EL (cell line): ENCODE results near the gene C1orf87.
A peak's percentile ranks its signal among the peaks of the same experiment; 100 is the strongest.
"Not testable (repeated sequence)": the region's sequence is repeated elsewhere in the genome, so short reads cannot be mapped to it uniquely, and the experiment has no call there.

Experiments used
- DNase-seq: peaks from one replicate; pipeline ENCODE4 v3.0.0-alpha.2; 2016

The C1orf87 gene

DNA sequence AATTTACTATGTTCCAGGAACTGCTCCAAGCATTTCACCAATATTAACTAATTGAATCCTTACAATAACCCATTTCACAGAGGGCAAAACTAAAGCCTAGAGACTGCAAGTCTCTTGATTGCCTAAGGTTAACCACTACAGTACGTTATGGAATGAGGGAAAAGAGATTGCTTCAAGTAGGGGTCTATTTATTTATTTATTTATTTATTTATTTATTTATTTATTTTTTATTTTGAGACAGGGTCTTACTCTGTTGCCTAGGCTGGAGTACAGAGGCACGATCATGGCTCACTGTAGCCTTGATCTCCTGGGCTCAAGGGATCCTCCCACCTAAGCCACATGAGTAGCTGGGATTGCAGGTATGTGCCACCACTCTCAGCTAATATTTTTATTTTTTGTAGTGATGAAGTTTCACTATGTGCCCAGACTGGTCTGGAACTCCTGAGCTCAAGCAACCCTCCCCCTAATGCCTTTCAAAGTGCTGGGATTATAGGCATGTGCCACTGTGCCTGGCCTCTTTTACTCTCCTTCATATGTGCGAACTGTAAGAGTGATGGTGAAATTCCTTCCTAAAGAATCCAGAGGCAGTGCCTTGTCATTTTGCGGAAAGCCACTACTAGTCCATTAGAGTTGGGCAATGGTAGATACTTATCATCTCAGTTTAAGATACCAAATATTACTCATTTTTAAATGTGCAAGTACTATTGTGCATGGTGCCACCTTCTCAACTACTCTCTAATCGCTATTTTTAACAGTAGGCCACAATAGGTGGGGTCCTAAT is 81.3 kb downstream of the C1orf87 start:
- DNase-seq, result no peak

DNA sequence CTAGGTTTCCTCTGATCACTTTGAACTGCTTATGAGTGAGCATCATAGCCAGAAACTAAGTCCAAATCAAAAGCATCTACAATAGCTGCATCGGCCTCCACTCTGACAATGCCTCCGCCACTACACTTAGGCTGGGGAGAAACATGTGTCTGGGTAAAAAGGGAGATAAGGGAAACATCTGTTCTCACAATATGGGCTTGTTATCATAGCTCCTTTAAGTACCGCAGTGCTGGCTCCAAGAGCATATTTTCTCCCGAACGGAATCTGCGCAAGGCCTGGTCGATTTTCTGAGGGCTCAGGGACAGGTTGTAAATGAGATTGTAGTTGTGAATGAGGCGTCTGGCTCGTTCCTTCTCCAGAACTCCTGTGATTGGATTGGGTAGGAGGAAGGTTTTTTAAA is 83.1 kb downstream of the C1orf87 start:
- no peak for DNase-seq

DNA sequence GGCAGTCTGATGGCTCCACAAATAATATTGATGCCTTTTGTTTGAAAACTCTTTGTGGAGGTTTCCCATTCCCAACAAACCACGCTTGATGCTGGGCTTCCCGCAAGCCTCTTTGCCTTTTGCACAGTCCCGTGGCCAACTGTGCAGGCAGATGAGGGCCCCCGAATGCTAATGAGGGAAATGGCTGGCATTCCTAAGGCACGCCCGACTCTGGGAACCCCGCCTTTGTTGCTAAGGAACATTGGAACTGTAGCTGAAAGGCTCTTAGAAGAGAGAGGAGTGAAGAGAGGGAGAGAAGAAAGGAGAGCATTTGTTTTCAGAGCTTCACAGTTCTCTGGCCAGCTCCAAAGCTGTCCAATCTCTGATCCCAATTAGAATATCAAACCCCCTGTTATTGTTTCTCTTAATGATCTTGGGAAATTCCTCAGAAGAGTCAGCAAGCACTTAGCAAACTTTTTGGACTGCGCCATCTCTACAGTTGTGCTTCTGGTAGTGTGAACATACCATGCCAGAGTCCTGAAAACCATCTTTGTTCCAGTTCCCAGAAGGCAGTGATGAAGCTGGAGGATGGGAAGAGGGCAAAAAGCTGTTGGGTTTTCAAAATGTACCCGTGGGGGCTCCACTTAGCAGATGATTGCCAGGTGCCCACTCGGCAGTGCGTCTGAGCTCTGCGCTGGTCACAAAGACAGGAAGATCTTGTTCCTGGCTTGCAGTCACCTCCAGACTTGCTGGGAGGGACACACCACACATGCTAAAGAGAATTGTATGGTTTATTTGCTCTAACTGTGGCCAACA is 86.9 kb downstream of the C1orf87 start:
- no peak for DNase-seq

DNA sequence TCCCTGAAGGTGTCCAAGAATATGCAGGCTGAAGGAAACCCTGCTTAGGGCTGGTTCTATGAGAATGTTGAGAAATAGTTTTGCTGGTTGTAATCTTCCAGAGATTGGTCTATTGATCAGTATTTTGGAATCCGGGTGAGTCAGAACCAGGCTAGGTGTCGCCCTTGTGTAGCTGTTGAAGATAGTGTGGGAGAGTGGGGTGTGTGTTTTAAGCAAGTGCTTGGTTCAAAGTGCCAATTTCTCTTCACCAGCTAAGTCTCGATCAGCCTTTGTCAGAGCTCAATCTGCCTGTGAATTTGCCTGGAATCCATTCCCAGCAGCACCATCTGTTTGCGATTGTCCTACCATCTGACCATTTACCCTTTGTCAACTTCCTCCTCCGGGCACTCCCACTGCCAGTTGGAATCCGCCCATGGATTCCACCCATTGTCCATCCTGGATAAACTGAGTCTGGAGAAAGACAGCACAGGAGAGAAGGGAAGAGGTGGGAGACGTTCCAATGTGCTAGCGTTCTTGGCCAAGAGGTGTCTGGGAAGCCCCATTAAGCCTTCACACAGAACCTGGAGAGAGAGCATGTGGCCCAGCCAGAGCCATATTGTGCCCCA is 87.6 kb downstream of the C1orf87 start:
- peak; percentile 3 for DNase-seq

DNA sequence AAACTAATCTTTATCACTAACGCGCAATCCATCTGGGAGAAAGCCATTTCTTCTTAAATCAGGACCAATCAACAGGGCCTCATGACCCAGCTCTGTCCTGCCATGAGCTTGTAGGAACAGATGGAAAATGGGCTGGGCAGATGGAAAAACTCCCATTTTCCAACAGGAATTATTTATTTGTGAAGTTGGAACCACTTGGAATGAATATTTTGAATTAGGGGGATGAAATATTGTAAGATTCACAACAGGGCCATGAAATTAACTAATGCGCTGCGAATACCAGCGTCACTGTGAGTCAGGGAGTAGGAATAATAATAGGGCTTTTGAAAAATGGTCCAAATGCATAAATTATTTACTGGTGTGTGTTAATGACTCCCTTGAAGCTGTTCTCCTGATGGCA is 93.9 kb downstream of the C1orf87 start:
- DNase-seq, result no peak

DNA sequence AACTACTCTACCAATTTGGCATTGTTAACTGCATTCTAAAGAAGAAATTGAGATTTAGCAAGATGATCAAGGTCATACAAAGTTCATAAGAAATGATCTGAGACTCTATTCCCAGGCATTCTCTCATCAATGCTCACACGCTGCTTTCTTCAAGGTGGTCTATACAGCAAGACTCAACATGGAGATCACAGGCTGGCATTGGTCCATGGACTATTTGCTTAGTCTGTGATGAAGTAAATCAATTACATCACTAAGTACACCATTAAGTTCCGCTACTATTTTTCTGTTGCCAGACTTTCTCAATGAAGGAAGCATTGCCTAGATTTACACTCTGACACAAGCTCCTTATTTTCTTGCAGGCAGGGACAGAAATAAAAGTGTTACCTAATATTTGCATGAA is 95.1 kb downstream of the C1orf87 start:
- DNase-seq, result no peak

DNA sequence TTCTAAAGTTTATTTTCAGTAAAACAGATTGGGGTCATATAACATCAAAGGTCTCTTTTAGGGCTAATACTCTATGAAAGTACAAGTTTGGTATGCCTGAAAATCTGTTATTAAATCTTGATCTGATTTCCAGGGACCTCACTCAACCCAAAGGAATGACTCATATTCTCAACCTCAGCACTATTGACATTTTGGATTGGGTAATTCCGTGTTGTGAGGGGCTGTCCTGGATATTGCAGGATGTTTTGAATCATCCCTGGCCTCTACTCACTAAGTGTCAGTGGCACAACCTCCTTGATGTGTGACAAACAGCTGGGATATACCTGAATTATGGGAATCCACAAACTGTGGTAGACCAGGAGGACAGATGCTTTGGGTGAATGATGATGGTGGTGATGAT is 95.5 kb downstream of the C1orf87 start:
- DNase-seq, result peak; percentile 5

DNA sequence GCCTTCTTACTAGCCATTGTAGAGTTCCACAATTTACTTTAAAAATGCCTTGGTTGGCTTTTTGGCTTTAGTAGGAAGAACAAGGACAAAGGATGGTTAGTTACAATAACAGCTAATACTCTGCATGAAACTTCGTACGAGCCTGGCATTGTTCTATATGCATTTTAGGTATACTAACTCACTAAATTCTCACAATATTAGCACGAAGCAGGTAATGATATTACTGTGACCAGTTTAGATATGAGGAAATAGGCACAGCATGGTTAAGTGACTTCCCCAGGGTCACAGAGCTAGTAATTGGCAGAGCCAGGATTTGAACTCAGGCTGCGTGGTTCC is 96.5 kb downstream of the C1orf87 start:
- DNase-seq, result no peak

DNA sequence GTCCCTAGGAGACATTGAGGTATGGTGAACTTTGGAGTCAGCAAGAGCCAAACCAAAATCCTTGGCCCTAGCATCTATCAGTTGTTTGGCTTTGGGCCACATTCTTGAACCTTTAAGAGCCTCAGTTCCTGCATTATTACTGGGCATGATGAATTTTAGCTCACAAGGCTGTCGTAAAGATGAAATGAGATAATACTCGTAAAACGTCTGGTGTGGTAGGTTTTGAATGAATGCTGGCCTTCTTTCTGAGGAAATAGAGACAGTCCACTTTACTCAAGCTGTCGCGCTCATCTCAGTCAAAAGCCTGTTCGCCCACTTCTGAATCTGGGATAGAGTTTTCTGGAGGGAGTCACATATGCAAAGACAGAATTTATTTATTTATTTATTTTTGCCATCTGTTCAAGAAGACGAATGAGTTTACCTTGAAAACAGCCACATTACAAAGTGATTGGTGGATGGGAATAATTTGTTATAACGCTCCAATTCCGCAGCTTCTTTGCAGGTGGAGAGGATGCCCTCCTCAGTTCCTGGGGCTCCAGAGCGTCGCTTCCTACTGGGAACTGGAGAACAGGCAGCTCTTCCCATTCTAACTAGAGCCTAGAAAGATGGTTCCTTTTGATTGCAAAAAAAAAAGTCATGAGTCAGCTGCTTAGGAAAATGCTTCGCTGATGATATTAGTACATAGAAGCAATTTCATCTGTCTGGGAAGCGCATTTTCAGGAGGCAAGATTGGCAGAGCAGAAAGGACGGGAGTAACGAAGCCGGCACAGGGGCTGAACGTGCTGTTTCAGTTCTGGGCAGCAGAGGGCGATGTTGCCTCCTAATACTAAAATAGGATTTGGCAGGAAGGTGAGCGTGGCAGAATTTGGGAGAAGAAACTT is 97.1 kb downstream of the C1orf87 start:
- DNase-seq, result peak; percentile 51

DNA sequence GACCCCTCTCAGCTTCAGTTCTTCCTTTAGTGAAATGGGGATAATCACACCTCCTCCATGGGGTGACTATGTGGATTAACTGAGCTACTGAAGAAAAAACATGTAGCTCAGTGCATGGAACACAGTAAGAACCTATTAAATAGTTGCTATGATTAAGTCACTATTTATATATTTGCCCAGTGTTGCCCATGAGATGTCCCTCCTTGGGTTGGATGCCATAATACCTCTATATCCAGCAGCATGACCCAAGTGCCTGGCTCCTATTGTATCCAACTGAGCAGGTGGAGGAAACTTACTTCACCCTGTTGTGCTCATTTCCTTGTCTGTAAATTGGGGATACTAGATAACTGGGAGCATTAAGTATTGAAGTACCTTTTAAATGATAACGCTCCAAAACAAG is 99.9 kb downstream of the C1orf87 start:
- DNase-seq, result no peak

DNA sequence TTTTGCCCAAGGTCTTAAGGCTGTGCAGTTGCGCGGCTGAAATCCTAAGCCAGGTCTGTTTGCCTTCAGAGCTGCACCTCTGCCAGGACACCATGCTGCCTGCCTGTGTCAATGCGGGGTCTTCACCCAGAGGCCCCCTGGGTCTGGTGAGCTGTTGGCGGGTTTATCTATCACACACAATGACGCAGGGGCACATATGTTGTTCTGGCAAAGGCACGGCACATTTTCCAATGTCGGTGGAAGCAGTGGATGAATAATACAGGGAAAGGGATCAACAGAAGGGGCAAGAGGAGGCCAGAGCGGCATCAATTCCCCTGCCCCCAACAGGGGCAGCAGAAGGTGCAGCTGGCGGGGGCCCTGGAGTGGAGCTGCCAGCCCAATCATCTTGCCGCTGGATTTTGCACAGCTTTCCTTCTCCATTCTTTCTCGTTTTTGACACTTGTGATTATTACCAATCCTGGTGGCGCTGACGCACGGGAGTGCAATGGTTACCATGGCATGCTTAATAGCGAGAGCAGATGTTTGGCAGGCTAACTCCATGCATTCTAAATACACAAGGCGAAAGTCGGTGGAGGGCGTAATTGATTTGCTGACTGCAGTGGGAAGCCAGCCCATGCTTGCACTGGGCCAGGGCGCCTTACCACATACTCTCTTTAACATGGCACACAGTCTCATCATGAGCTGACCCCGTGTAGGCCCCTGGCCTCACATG is 101.2 kb downstream of the C1orf87 start:
- no peak for DNase-seq

DNA sequence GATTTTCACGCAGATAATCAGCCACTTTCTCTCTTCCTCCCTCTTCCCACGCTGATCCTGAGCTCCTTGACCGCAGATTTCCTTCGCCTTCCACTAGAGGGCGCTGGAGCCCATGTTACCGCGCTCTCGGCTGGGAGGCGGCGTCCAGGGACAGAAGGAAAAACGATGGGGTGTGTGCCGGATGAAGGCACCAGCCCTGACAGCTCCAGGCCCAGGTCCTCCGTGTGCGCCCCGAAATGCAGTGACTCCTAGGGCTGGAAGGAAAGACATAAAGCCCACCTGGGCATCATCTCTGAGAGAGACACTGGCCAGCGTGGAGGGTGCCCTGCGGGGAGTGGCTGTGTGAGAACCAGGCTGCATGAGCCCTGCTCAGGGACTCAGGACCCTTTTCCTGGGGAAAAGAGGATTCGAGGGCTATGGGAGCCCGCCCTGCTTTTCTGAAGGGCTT is 102.1 kb downstream of the C1orf87 start:
- DNase-seq, result peak; percentile 69

DNA sequence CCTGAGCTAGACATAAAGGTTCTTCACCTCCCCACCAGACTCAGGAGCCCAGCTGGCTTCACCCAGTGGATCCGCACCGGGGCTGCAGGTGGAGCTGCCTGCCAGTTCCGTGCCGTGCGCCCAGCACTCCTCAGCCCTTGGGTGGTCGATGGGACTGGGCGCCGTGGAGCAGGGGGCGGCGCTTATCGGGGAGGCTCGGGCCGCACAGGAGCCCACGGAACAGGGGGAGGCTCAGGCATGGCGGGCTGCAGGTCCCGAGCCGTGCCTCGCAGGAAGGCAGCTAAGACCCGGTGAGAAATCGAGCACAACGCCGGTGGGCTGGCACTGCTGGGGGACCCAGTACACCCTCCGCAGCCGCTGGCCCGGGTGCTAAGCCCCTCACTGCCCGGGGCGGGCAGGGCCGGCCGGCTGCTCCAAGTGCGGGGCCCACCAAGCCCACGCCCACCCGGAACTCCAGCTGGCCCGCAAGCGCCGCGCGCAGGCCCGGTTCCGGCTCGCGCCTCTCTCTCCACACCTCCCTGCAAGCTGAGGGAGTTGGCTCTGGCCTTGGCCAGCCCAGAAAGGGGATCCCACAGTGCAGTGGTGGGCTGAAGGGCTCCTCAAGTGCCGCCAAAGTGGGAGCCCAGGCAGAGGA is 103.9 kb downstream of the C1orf87 start:
- not testable (repeated sequence) for DNase-seq

DNA sequence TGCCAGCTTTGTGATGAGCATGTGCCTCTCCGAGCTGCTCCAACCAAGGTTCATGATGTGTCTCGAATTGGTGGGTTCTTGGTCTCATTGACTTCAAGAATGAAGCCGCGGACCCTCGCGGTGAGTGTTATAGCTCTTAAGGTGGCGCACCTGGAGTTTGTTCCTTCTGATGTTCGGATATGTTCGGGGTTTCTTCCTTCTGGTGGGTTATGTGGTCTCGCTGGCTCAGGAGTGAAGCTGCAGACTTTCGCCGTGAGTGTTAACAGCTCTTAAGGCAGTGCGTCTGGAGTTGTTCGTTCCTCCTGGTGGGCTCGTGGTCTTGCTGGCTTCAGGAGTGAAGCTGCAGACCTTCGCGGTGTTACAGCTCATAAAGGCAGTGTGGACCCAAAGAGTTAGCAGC is 104.8 kb downstream of the C1orf87 start:
- not testable (repeated sequence) for DNase-seq

DNA sequence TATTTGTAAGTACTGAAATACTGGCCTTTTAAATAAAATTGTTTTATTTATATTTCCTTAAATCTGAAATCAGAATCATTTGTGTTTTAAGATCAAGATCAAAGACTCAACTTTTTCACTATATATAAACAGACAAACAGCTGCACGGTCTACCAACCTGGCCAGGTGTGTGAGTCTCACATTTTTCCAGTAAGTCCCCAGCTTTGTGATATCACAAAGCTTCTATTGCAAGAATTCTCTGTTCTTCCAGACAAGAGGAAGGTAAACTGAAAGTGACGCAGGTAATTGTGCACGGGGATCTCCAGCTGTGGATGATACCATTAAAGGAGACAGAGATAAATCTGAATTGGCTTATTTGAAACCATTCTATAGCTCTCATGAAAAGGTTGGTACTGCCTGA is 105.8 kb downstream of the C1orf87 start:
- no peak for DNase-seq

DNA sequence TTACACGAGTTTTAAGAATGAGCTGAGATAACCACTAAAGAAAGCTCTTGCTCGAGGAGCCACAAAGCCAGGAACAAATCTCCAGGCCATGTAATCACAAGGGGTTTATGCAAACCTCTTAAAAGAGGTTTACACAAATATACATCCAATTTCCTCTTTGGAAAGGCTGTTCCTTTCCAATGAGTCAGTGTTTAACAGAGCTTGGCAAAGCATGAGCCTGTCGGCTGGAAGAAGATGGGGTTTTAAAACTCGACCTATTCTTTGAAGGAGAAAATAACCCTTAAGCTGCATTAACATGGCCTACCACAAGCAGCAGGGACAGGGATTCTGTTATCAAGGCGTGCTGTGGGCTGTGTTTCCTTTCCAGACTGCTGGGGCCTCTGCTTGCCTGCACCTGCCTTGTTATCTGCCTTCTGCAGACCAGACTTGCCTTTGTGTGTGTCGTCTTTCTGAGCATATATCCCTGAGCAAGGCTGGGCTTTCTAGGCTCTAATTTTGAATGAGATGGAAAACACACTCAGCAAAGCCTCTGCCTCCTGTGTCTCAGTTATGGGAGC is 106.4 kb downstream of the C1orf87 start:
- DNase-seq, result peak; percentile 11

DNA sequence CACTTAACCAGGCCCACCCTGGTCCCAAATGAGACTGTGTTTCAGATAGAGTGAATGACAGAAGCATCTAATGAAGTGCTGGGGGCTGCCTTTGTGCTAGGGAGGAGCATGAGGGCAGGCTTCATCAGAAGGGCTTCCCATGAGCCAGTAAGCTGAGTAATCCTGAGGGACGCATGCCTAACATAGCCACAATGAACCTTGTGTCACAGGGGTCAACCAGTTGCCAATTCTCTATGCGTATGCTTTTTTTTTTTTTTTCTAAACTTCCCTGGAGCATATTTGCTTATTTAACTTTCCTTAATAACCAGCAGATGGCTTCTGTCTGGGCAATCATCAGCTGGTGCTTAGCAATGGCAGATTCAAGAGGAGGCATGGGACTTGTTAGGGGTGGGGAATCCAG is 121.5 kb downstream of the C1orf87 start:
- DNase-seq, result peak; percentile 50

DNA sequence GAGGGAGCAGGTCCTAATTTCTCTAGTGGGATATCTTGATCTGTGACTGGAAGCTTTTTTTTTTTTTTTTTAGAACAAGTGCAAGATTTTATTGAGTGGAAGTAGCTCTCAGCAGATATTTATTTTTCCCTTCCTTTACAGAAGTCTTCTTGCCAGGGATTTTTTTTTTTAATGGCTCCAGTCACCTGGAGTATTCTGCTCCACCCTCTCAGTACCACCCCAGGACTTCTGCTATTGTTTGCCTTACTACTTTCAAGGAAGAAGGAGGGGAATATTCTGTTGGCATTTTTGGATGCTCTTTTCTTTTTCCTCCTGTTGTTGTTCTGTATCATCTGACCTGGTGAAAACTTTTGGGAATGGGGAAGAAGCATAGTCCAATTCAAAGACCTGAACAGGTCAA is 123.9 kb downstream of the C1orf87 start:
- no peak for DNase-seq

DNA sequence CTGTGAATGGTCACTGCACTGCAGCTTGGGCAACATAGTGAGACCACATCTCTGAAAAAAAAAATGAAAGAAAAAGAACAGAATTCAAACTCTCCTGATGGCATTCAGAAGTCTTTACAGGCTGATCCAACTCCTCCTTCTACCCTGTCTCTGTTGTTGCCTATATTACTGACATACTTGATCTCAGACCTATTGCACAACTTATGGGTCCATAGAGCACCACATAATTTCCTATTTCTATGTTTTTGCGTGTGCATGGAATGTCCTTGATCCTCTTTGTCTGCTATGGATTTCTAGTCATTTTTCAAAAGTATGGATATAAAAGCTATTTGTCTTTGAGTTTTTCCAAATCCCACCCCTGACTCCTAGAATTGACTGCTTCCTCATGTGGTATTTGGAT is 124.6 kb downstream of the C1orf87 start:
- DNase-seq, result no peak

DNA sequence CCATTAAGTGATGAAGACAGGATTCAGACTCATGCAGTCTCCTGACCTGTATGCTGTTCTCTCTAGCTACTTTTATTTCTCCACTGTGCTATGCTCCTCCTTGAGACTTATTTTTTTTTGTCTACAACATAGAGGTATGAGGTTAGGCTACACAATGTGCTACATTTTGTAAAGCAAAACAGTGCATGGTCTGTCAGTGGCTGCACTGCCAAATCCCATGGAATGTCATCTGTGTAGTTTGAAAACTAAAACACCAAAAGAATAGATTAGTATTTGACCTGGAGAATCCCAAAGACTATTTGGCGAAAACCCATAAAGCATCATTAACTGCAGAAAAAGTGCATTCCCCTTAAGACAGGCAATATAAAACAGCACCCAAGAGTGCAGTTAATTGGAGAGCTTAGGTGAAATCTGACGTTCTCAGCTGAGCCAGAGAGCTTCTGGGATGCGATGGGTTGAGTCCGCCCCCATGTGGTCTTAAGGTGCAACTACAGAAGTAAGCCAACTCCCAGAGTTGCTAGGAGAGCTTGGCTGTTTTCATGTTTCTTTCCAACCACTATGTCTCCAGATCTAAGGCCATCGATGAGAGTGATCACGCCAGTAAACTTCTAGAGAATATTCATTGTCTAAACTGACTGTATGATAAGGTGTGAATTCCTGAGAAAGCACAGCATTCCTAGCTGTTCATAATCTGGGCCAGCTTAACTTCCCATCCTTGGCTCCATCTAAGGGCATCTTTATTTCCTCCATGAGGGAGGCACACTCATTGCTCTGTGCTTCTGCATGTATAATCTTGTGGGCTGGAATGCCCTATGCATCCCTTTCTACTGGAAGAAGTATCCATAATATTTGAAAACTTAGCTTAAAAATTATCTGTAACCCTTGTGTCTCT is 126.3 kb downstream of the C1orf87 start:
- DNase-seq, result peak; percentile 56
